ENCODE measurements around the gene PLXNA4.

Gene PLXNA4

DNA sequence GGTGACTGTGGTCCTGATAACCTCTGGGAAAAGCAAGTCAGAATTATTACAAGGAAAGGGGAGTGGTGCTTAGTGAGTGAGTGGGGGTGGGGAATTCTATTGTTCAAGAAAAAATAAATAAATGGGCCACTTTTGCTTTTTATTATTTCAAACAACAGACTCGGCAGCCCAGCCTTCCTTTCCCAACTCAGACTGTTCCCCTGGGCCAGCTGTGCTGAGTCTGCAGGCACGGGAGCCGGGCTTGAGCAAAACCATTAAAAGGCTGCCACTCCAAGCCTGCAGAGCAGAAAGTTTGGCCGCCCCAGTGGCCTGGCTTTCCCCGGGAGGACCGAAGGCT lies 90.0 kb downstream of the PLXNA4 start:
- in situ Hi-C loops (cut with HindIII; ENCODE audit: low sequenced_read_pairs), result no loop called here
- TF ChIP-seq CTCF (IDR thresholded peaks at IDR 0.05; ENCODE audit: low read depth, low read length), result no peak
- DNase-seq (ENCODE audit: low read depth, low spot score), result no peak
- no peak overlapping the region for H3K4me3 ChIP-seq (ENCODE audit: low read depth, low read length)

GRCh38 chr7:132485600-132486273 lies 90.5 kb downstream of the PLXNA4 start:
- in situ Hi-C loops (cut with HindIII; ENCODE audit: low sequenced_read_pairs), result no loop called here
- DNase-seq (ENCODE audit: low read depth, low spot score), result no peak
- TF ChIP-seq CTCF (IDR thresholded peaks at IDR 0.05; ENCODE audit: low read depth, low read length), result no peak
- no peak overlapping the region for H3K4me3 ChIP-seq (ENCODE audit: low read depth, low read length)

DNA sequence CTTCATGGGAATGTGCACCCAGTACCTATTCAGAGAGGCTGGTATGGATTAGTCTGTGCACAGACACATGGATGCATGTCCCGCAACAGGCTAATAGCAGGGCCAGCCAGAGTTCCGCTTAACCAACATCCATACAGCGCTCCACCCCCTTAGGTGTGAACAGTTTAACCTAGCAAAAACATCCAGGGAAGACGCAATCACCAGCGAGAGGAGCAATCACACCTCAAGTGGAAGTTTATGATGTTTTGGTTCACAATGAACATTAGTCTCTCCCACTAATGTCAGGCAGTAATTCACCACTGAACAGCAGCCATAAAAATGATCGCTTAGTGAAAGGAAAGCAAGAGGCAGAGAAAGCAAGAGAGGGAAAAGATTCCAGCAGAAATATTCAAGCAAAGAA lies 91.1 kb downstream of the PLXNA4 start:
- in situ Hi-C loops (cut with HindIII; ENCODE audit: low sequenced_read_pairs), result no loop called here
- H3K4me3 ChIP-seq (ENCODE audit: low read depth, low read length), result no peak overlapping the region

DNA sequence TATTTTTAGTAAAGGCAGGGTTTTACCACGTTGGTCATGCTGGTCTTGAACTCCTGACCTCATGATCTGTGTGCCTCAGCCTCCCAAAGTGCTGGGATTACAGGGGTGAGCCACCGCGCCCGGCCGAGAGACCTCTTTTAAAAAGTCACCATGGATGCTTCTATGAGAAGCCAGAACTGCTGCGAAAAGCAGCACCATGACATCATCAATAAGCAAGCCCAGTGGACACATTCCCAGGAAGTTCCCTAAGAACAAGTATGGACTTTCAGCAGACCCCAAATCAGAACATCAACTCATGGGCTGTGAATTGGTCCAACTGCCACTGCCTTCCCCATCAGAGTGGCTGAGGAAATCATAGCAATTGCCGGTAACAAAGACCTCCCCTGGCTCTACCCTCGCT lies 93.4 kb downstream of the PLXNA4 start:
- no peak for DNase-seq (ENCODE audit: low read depth, low spot score)
- H3K4me3 ChIP-seq (ENCODE audit: low read depth, low read length), result no peak overlapping the region
- in situ Hi-C loops (cut with HindIII; ENCODE audit: low sequenced_read_pairs), result no loop called here
- TF ChIP-seq CTCF (IDR thresholded peaks at IDR 0.05; ENCODE audit: low read depth, low read length), result no peak

More for the DNA sequence above, 91.1 kb downstream of the PLXNA4 start:
- DNase-seq (ENCODE audit: low read depth, low spot score), result no peak
- no peak for TF ChIP-seq CTCF (IDR thresholded peaks at IDR 0.05; ENCODE audit: low read depth, low read length)

GRCh38 chr7:132480534-132480933 lies 95.7 kb downstream of the PLXNA4 start:
- in situ Hi-C loops (cut with HindIII; ENCODE audit: low sequenced_read_pairs), result no loop called here
- DNase-seq (ENCODE audit: low read depth, low spot score), result no peak
- H3K4me3 ChIP-seq (ENCODE audit: low read depth, low read length), result no peak overlapping the region
- no peak for TF ChIP-seq CTCF (IDR thresholded peaks at IDR 0.05; ENCODE audit: low read depth, low read length)

GRCh38 chr7:132476541-132476940 lies 99.7 kb downstream of the PLXNA4 start:
- H3K4me3 ChIP-seq (ENCODE audit: low read depth, low read length), result no peak overlapping the region
- no peak for TF ChIP-seq CTCF (IDR thresholded peaks at IDR 0.05; ENCODE audit: low read depth, low read length)
- no peak for DNase-seq (ENCODE audit: low read depth, low spot score)
- in situ Hi-C loops (cut with HindIII; ENCODE audit: low sequenced_read_pairs), result no loop called here

Data from astrocyte of the spinal cord (primary cell).